ENCODE measurements around the gene TMEM88. TPM values are rescaled to one million over a fixed set of nuclear protein-coding genes. Genes with fewer than 3 reads are reported as not detected.

TMEM88 gene
- total and polyA plus RNA-seq, 2 of the 4 experiments (the other 2 are of a cell fraction) = 2.1 TPM; not detected in 1

GRCh38 chr17:7864995-7865650 lies 10.3 kb downstream of the TMEM88 start:
- Histone ChIP-seq H3K4ac (ENCODE audit: low read depth, low read length) (no peak overlapping the region), H2AK9ac (replicated peaks; ENCODE audit: low read depth, low read length, poor library complexity) (no peak overlapping the region), H2BK15ac (ENCODE audit: low read depth, low read length) (no peak overlapping the region), H4K91ac (ENCODE audit: insufficient read depth, low read depth, low read length) (no peak overlapping the region), H2BK5ac (ENCODE audit: low read depth, low read length, poor library complexity, severe bottlenecking) (no peak overlapping the region), H3K14ac (replicated peaks; ENCODE audit: low read depth, low read length) (no peak overlapping the region), H3K56ac (ENCODE audit: extremely low read depth, insufficient read depth, low read length) (no peak overlapping the region), H3K4me1 (ENCODE audit: control insufficient read depth, insufficient read depth, low read length) (no peaks in the 10 kb centered on the region), H4K5ac (ENCODE audit: low read depth, low read length) (no peak overlapping the region), H3K18ac (ENCODE audit: low read depth, low read length) (no peak overlapping the region), H3K27ac (ENCODE audit: insufficient read depth, low read length) (no peak overlapping the region), H3K9ac (ENCODE audit: low read depth, low read length) (no peak overlapping the region), H2AK5ac (ENCODE audit: low read depth, low read length) (no peak overlapping the region), H3K9me3 (ENCODE audit: control insufficient read depth, insufficient read depth, low read length) (no peaks in the 10 kb centered on the region), H3K4me2 (ENCODE audit: low read depth, low read length) (no peak overlapping the region), H3K9me1 (ENCODE audit: insufficient read depth, low read length) (no peaks in the 10 kb centered on the region), H4K8ac (ENCODE audit: low read depth in 2 of 2, low read length in 2 of 2) (no peak overlapping the region), H3K23ac (ENCODE audit: low read depth, low read length) (no peak overlapping the region), H2AFZ (replicated peaks; ENCODE audit: low read length, poor library complexity) (no peak overlapping the region), H3K36me3 (ENCODE audit: control insufficient read depth, insufficient read depth, low read length) (peaks cover 15% of the 10 kb centered on the region), H3K4me3 (ENCODE audit: insufficient read depth, low read depth, low read length) (no peak overlapping the region), H4K20me1 (ENCODE audit: insufficient read depth, low read length) (peaks cover 3% of the 10 kb centered on the region; the same call in 1 of the 2 replicates), H2BK120ac (ENCODE audit: low read depth, low read length) (no peak overlapping the region), H3K79me1 (ENCODE audit: low read depth in 1 of 2, low read length in 2 of 2) (peaks cover 10 to 32% of the 10 kb centered on the region in 2 experiments; a peak in 3 of 4 replicates), H3K27me3 (ENCODE audit: control insufficient read depth, insufficient read depth, low read length) (no peaks in the 10 kb centered on the region), H2BK20ac (ENCODE audit: low read depth, low read length) (no peak overlapping the region)
- ChIA-PET POLR2A (ENCODE audit: unreplicated experiment) (no interaction called here), CTCF (interaction anchor here (0.7 to 1.0 kb wide), 2 partner anchors 125 kb away, joined by 3 read pairs; no protein-coding TSS in a partner anchor)
- DNase-seq (no peak), ATAC-seq (ENCODE audit: low read depth) (no peak)
- in situ Hi-C loops (cut with MboI; ENCODE audit: low sequenced_read_pairs) = loop anchor here (5.0 kb wide), 1 partner anchor 32 kb away; no protein-coding TSS in a partner anchor
- BruUV-seq (replicated peaks) = no TSS peak
- dilution Hi-C loops (cut with HindIII; ENCODE audit: low sequenced_read_pairs, unreplicated experiment) = no loop called here
- no CpG with 5 or more reads among the region's 5 CpGs for WGBS, 2 experiments (ENCODE audit: extremely low coverage in 2 of 2, insufficient read length in 1 of 2)
- TF ChIP-seq POLR2A (IDR thresholded peaks at IDR 0.05; ENCODE audit: low read depth, low read length) (no peak), RAD21 (IDR thresholded peaks at IDR 0.05; ENCODE audit: low read length) (no peak), USF2 (IDR thresholded peaks at IDR 0.05; ENCODE audit: low read depth, low read length) (no peak), MAFK (IDR thresholded peaks at IDR 0.05; ENCODE audit: low read depth, low read length) (no peak), MXI1 (IDR thresholded peaks at IDR 0.05; ENCODE audit: borderline replicate concordance, low read depth, low read length) (no peak), CHD1 (IDR thresholded peaks at IDR 0.05; ENCODE audit: low read depth, low read length) (no peak), SMC3 (IDR thresholded peaks at IDR 0.05; ENCODE audit: low read depth, low read length) (no peak), NFE2L2 (IDR thresholded peaks at IDR 0.05; ENCODE audit: low read depth, low read length) (no peak), RCOR1 (IDR thresholded peaks at IDR 0.05; ENCODE audit: insufficient replicate concordance, low read length) (no peak), CEBPB (IDR thresholded peaks at IDR 0.05; ENCODE audit: low read depth, low read length) (no peak), RFX5 (IDR thresholded peaks at IDR 0.05; ENCODE audit: low read depth, low read length) (no peak), BHLHE40 (IDR thresholded peaks at IDR 0.05; ENCODE audit: low read depth, low read length) (no peak), FOS (IDR thresholded peaks at IDR 0.05; ENCODE audit: low read depth, low read length) (no peak)
- TF ChIP-seq, protein P1, sequence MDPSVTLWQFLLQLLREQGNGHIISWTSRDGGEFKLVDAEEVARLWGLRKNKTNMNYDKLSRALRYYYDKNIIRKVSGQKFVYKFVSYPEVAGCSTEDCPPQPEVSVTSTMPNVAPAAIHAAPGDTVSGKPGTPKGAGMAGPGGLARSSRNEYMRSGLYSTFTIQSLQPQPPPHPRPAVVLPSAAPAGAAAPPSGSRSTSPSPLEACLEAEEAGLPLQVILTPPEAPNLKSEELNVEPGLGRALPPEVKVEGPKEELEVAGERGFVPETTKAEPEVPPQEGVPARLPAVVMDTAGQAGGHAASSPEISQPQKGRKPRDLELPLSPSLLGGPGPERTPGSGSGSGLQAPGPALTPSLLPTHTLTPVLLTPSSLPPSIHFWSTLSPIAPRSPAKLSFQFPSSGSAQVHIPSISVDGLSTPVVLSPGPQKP (IDR thresholded peaks at IDR 0.05; ENCODE audit: borderline replicate concordance, low read depth, low read length) = no peak
- TF ChIP-seq, protein P2, sequence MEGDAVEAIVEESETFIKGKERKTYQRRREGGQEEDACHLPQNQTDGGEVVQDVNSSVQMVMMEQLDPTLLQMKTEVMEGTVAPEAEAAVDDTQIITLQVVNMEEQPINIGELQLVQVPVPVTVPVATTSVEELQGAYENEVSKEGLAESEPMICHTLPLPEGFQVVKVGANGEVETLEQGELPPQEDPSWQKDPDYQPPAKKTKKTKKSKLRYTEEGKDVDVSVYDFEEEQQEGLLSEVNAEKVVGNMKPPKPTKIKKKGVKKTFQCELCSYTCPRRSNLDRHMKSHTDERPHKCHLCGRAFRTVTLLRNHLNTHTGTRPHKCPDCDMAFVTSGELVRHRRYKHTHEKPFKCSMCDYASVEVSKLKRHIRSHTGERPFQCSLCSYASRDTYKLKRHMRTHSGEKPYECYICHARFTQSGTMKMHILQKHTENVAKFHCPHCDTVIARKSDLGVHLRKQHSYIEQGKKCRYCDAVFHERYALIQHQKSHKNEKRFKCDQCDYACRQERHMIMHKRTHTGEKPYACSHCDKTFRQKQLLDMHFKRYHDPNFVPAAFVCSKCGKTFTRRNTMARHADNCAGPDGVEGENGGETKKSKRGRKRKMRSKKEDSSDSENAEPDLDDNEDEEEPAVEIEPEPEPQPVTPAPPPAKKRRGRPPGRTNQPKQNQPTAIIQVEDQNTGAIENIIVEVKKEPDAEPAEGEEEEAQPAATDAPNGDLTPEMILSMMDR (conservative IDR thresholded peaks at IDR 0.05; ENCODE audit: low read depth, low read length) = no peak
- intact Hi-C loops (cut with micrococcal nuclease) = loop anchor here (1.0 kb wide), 1 partner anchor 123 kb away; no protein-coding TSS in a partner anchor

All from IMR-90 (cell line).